ENCODE results near the gene DLGAP4. TPM values are rescaled to one million over a fixed set of nuclear protein-coding genes. Genes with fewer than 3 reads are reported as not detected.

The DLGAP4 gene
- polyA plus RNA-seq, 5 donors = 46.9 to 81.3 (median 64.7) TPM

DNA sequence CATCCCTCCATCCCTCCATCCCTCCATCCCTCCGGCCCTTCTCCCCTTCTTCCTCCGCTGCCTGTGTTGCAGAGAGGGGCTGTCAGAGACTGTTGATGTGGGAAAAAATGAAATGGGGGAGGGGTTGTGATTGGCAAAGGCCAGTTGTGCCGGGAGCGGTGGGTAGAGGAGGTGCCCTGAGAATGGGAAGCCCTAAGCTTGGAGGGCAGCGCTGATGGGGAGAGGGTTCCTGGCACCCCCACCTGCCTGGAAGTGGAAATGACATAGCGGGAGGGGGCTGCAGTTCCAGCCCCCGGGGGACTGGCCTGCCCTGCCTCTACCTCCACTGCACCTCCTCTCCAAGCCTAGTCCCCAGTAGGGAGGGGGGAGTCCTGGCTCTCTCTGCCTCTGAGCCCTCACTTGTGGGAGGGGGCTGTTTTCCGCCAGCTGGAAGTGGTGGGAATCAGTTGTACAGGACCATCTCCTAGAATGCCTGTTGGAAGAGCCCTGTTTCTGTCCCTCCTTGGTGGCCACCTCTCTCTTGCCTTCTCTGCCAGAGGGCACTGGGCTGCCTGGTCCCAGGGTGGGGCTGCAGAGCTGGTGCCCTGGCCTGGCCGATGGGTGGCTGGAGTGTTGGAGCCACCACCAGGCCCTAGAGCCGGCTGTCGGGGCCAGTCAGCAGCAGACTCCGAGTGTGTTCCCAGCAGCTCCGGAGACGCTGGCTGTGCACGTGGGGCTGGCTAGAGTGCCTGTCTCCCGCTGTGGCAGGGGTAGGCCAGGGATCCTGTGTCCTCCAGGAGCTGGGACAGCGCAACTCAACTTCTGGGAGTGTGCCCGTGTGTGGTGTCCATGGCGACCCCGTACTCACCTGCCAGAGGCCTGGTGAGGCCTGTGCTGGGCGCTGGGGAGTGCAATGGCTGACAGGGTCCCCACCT is 1.5 kb downstream of the DLGAP4 start:
- DNase-seq = no peak

DNA sequence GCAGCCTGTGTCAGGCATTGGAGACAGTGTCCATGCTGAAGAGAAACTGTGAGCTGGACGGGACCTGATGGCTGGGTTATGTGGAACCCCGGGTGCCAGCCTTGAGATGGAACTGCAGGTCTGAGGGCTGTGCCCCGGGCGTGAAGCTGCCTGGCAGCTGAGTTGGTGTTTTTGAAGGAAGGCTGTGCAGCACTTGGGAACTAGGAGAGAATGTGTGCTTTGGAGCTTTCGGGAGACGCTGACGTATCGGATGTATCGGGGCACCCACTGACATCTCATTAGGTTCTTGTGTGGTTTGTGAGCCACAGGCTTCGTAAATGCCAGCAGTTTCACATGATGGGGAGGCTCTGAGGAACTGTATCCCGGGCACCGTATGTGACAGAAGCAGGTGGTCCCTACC is 2.2 kb downstream of the DLGAP4 start:
- no peak for DNase-seq

DNA sequence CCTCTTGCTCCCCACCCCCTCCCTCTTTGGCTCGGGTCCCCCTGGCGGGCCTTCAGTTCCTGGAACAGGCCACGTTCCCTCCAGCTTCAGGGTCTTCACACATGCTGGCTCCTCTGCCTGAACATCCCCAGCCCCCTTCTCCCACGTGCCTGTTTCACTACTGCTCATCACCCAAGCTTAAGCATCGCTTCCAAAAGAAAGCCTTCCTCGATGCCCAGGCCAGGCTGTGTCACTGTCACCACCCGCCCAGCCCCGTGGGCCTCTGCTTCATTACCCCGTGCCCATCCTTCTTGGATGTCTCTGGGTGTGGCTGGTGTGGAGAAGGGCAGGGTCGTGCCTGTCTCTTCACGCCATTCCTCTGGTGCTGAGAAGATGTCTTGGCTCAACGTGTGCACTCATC is 2.8 kb downstream of the DLGAP4 start:
- no peak for DNase-seq

DNA sequence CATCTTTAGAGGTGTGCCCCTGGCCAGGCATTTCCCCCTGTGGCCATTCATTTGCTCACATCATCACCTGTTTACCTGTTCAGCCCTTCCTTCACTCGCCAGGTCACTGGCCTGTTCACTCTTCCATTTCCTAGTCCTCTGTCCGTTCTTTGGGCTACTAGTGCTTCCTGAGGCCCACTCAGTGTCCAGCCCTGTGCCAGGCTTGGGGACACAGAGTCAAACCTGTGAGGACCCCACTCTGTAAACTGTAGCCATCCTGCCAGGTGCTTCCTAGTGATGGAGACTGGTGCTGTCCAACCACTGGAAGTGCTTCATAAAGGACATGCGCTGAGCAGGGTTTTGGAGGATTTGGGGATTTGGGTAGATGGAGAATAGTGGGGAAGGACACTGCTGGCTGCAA is 3.5 kb downstream of the DLGAP4 start:
- DNase-seq = no peak

DNA sequence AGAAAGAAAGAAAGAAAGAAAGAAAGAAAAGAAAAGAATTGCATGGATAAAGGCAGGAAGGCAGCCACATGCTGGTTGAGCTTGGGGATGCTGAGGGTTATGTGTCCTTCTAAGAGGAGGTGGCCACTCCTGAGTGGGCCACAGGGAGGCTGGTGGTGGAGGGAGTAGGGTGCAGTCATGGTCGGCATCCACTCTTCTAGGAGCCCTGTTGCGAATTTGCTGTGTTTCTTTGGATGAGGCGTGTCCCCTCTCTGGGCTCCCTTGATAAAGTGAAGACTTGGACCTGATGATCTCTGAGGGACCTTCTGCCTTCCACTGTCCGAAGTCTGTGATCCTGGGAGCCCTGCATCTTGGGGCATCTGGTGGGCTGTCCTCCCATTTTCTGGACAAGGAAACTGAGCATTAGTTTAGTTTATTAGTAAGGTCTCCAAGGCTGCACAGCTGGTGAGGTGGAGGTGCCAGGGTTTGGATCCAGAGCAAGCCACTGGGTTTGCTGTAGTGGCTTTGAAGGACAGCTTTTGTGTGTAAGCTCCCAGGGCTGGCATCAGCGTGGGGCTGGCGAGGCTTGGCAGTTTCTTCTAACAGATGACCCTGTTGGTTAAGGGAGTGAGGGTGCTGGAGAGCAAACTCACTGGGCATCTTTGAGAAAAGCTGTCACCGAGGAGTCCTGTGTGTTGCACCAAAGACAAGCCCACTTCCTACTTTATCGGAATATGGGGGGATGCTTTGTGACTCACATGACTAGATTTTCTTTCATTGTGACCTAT is 4.3 kb downstream of the DLGAP4 start:
- no peak for DNase-seq

DNA sequence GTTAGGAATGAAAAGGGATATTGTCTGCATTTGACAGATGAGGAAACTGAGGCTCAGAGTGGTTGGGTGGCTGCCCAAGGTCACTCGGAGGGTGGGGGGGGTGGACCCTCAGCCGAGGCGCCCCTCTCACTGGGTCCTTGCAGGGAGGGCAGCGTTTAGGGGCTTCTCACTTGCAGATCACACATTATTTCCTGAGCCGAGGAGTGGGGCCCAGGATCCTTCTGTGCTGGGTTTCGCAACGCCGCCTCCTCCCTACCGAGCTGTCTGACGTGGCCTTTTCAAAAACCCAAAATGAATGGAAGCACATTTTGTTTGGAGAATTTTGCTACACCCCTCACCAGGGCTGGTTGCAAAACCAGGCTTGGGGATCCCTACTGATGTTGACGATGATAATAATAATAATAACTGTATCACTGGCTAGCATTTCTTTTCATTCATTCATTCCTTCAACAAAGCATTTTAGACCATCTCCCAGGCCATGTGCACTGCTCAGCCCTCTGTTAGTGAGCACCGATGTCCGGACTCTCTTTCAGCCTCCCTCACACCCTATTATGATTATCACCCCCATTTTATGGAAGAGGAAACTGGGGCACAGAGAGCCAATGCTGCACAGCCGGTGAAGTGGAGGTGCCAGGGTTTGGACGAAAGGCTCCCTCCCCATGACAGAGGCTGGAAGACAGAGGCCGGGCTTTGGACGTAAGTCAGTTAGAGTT is 5.2 kb downstream of the DLGAP4 start:
- DNase-seq = no peak

DNA sequence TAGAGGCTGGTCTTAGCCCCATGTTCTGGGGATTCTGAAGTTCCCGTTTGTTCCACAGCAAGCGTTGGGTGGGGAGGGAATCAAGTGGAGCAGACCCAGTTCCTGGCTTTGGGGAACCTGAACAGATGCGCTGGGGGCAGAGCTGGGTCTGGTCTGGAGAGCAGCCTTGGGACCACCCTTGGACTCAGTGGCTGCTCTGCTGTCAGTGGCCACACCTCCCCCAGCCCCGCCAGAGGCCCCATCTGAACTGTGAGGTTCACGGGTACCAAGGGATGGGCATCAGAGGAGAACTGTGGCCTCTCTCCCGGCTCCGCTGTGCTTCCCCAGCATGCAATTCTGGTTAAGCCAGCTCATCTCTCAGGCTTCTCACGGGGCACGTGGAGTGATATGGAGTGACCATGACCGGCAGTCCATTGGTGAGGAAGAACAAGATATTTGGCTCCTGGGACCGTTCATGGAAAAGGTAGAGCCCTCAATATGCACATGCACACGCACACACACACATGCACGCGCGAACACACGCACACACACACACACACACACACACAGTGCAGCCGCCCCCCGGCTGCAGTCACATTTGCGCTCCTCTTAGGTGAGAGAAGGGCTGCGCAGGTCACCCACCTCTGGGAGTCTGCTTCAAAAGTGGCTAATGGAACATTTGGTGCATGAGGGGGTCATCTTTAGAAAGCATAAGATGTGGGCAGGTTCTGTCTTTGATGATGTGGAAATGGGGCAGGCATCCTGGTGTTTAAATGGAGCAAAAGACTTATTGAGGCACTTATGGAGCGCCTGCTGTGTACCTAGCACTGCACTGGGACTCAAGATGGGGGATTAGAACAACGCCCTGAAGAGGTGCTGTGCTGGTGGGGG is 6.0 kb downstream of the DLGAP4 start:
- no peak for DNase-seq

DNA sequence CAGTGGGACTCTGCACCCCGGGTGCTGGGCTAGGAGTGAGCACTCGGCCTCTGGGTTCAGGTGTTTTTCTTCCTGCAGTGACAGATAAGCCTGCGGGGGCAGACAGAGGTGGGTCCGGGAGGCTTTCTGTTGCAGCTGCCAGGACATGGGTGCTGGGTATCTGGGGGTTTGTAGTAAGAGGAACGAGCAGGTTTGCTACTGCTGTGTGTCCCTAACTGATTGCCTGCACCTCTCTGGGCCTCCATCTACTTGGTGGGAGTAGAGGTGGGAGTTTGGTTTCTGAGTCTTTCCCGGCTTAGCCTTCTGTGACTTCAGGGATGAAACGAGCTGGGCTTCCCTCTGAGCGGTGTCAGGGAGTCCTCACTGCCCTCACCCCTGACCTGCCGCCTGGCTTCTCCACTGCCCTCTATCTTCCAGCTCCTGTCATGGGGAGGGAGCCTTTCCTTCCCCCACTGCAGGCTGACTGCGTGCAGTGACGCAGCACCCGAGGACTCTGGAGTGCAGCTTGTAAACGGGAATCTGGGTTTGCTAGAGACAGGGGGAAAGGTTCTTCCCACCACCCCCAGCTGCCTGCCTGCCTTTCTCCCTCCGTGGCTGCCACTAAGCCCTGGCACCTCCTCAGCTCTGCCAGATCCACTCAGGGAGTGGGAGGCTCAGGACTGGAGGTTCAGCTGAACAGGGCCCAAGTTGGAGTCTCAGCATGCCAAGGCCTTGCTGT is 6.7 kb downstream of the DLGAP4 start:
- no peak for DNase-seq

DNA sequence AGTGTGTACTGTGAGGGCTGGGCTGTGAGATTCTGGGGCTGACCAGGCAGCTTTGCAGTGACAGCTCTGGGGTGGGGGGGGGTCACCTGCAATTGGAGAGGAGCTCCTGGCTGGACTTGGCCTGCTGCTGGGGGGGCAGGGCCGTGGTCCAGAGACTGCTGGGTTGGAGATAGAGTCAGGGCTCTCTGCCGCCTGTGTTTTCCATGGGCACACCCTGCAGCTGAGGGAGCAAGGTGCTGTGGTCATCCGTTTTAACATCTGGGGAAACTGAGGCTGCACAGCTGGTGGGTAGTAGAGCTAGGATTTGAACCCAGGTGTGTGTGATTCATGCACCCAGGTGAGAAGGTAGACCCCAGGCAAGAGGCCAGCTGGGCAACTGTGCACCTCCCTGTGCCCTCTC is 7.3 kb downstream of the DLGAP4 start:
- DNase-seq = no peak

DNA sequence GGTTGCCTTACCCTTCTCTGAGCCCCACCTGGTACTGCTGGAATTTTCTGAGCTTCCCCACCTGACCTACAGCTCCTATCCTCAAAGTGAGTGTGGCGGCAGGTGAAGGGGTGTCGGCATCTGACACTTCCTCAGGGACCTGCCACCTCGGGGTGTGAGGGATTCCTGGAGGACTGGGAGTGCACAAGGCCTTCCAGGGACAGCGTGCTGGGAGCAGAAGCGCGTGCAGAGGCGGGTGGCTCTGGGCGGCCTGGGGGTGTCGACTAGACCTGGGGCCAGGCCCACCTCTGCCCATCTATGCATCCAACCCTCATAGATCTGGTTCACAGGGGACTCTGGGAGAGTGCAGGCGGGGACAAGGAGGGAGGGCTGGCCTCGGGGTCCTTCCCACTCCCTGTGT is 7.8 kb downstream of the DLGAP4 start:
- DNase-seq = no peak

DNA sequence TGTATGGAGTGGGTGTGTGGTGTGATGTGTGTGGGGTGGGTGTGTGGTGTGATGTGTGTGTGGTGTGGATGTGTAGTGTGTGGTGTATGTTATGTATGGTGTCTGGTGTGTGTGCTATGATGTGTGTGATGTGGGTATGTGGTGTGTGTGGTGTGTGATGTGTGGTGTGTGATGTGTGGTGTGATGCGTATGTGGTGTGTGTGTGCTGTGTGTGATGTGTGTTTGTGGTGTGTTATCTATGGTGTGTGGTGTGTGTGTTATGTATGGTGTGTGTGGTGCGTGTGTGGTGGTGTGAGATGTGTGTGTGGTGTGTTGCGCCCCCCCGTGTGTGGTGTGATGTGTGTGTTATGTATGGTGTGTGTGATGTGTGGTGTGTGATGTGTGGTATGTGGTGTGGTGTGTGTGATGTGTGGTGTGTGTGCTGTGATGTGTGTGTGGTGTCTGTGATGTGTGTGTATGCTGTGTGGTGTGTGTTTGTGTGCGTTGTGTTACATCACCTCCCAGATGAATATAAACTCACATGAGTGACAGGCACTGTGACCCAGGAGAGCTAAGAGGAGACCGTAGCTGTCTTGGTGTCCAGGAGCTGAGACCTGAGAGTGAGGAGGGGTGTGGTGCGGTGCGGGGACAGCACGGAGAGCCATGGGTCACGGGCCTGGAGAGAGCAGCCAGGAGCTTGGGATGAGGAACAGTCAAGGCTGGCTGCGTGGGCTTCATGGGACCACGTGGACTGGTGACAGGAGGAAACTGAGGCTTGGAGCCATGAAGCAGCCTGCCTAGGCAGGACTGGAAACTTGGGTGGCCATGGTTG is 8.8 kb downstream of the DLGAP4 start:
- no peak for DNase-seq

DNA sequence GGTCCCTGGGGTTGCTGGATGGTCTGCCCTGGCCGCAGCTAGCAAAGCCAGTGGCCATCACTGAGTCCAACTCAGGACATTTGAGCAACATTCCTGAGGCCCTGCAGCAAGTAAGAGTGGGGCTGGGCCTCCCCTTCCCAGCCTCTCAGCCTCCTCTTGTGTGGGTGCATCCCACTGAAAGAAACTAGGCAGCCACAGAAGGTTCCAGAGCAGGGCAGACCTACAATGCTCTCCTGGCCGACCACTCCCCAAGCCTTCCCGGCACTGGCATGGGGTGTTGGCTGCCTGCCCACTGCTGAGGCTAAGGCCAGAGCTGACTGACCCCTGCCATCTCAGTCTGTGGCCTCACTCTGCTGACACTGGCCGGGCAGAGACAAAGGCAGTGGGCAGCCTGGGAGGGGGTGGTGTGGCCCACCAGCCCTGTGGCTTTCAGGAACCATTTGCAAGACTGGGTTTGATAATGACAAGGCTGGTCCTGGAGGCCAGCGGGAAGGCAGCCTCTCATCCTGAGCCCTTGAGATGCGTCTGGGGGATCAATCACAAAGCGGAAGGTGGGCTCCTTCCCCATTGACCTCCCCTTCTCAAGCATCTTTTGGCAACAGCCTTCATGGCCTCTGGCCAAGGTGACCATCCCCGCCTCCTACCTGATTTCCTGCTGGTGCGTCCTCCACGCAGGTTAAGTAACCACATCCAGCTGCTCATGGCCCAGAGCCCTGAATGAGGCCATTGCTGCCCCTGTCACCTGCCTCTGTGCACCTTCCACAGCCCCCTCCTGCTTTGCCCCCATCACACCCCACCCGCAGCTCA is 9.6 kb downstream of the DLGAP4 start:
- DNase-seq = no peak

DNA sequence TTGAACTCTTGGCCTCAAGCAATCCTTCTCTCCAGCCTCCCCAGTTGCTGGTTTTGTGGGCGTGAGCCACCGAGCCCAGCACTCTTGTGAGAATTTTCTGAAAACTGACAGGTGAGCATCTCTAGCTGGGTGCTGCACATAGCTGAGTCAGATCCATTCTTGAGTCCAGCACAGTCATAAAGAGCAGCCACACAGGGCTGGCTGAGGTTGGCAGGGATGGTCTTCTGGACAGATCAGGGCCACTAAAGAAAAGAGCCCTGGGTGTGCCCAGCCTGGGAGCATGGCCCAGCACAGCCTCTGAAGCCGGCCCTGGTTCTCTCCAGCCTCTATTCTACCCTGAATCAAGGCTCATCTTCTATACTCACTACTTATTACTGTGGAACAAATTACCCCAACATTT is 11.5 kb downstream of the DLGAP4 start:
- no peak for DNase-seq

DNA sequence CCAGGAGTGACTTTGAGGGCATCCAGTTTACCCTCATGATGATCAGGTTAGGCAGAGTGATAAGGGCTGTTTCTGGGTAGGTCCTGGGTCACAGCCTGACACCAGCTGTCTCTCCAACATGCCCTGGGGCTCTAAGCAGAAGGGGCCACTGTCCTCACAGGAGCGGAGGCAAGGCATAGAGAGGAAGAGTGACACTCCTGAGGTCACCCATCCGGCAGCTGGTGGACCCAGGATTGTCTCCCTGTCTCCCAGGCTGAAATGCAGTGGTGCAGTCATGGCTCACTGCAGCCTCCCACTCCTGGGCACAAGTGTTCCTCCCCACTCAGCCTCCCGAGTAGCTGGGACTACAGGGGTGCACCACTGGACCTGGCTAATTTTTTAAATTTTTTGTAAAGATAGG is 12.0 kb downstream of the DLGAP4 start:
- DNase-seq = no peak

DNA sequence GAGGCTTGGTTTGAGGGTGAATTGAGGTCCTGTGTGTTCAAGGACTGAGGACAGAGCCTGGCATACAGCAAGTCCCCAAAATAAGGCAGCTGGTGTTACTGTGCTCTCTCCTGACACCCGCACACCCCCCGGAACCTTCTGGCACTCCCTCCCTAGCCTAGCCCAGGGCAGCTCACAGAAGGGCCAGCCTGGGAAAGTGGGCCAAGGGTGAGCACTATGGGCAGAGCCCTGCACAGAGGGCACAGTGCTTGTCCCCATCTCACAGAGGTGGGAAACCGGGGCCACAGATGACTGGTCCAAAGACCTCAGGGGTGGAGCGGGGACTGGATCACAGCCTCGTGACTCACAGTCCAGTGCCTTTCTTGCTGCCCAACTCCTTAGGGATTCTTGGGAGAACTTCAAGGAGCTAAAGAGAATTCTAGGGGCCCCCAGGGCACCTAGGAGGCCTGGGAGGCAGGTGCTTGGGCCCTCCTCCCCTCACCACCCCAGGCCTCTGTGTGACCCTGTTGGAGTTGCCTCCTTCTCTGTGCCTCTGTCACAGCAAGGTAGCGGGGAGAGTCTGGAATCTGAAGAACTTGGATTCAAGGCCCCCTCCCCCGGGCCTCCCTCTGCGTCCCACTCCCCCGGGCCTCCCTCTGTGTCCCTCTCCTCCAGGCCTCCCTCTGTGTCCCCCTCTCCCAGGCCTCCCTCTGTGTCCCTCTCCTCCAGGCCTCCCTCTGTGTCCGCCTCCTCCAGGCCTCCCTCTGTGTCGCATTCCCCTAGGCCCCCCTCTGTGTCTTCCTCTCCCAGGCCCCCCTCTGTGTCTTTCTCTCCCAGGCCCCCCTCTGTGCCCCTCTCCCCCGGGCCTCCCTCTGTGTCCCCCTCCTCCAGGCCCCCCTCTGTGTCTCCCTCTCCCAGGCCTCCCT is 13.5 kb downstream of the DLGAP4 start:
- no peak for DNase-seq

DNA sequence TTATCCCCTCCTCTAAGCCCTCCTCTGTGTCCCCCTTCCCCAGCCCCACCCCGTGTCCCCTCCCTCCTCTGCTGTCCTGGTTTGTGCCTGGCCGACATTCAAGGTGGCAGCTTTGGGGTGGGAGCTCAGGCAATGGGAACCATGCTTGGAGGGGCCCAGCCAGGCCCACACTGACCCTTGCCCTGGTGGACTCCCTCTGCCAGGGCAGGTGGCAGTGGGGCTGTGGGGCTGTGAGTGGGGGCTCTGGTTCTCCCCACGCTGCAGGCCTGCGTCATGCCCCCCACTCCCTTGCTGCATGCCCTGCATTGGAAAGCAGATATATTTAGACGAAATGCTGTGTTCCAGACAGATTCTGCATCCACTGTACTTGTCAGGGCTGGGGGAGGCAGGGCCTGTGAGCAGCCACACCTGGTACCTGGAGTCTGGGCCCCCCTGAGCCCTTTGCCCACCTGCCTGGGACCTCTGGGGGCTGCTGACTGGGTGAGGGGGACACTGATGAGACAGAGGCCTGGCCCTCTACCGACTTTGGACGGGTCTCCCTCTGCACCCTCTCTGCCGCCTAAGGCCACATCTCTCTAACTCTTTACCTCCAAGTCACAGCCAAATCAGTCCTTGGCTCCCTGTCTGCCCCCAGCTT is 14.2 kb downstream of the DLGAP4 start:
- no peak for DNase-seq

Data from right lung (tissue), 5 donors.